PC-9 (cell line): ENCODE data around the gene SIK2. TPM values are rescaled to one million over a fixed set of nuclear protein-coding genes. Genes with fewer than 3 reads are reported as not detected.
"Not testable (repeated sequence)": the region's sequence is repeated elsewhere in the genome, so short reads cannot be mapped to it uniquely, and the experiment has no call there.

Experiments used
- BruUV-seq: library from RNA; stranded (reverse); fragments of 400-500 nt; replicated peaks from 2 replicates; lab custom pipeline; 2021; lab: Mats Ljungman, UMichigan
- CTCF ChIA-PET: fragments of 300-600 bp; sonication (Branson Sonifier 250); formaldehyde crosslinking; loops from one replicate; lab custom pipeline; 2022; ENCODE audit warnings: antibody characterized with exemption; lab: Charles Lee
- POLR2A ChIA-PET: fragments of 300-600 bp; sonication (Branson Sonifier 250); formaldehyde crosslinking; loops from one replicate; lab custom pipeline; 2022; ENCODE audit warnings: antibody characterized with exemption; ENCODE audit not compliant: unreplicated experiment; lab: Charles Lee
- DNase-seq, 2 experiments: peaks; one replicate each; pipeline versions ENCODE4 v3.0.0 to v3.0.0-alpha.2; 2015 to 2022; ENCODE audit warnings: mixed read lengths in 1 of 2
- H2AFZ ChIP-seq: fragments of 200-600 bp; sonication (generic); 2 replicates; pipeline ENCODE4 v1.8.1; 2017; ENCODE audit warnings: antibody characterized with exemption
- H3F3A ChIP-seq: fragments of 200-600 bp; sonication (generic); 2 replicates; pipeline ENCODE4 v1.8.1; 2017; ENCODE audit warnings: antibody characterized with exemption, mild to moderate bottlenecking, low read depth; ENCODE audit not compliant: insufficient read depth
- H3K27ac ChIP-seq: fragments of 200-600 bp; sonication (generic); 2 replicates; pipeline ENCODE4 v1.6.1; 2016; ENCODE audit warnings: mixed run types
- H3K27me3 ChIP-seq: fragments of 200-600 bp; sonication (generic); 2 replicates; pipeline ENCODE4 v1.6.1; 2016; ENCODE audit warnings: low read depth, mixed run types; ENCODE audit not compliant: insufficient read depth
- H3K36me3 ChIP-seq: fragments of 200-600 bp; sonication (generic); 2 replicates; pipeline ENCODE4 v1.6.1; 2016; ENCODE audit warnings: low read depth, mixed run types
- H3K4me1 ChIP-seq: fragments of 200-600 bp; sonication (generic); replicated peaks from 2 replicates; pipeline ENCODE4 v1.6.1; 2016; ENCODE audit warnings: mixed run types; ENCODE audit not compliant: insufficient read depth
- H3K4me2 ChIP-seq: fragments of 200-600 bp; sonication (generic); 2 replicates; pipeline ENCODE4 v1.6.1; 2017; ENCODE audit warnings: mixed run types
- H3K4me3 ChIP-seq: fragments of 200-600 bp; sonication (generic); 2 replicates; pipeline ENCODE4 v1.6.1; 2016; ENCODE audit warnings: mixed run types
- H3K79me2 ChIP-seq: fragments of 200-600 bp; sonication (generic); 2 replicates; pipeline ENCODE4 v1.6.1; 2017; ENCODE audit warnings: low read depth, mixed run types
- H3K9me2 ChIP-seq: fragments of 200-600 bp; sonication (generic); 2 replicates; pipeline ENCODE4 v1.8.1; 2017; ENCODE audit warnings: mild to moderate bottlenecking; ENCODE audit not compliant: insufficient read depth
- H3K9me3 ChIP-seq: fragments of 200-600 bp; sonication (generic); 2 replicates; pipeline ENCODE4 v1.8.1; 2016; ENCODE audit warnings: low read depth; ENCODE audit not compliant: insufficient read depth
- H4K20me1 ChIP-seq: fragments of 200-600 bp; sonication (generic); 2 replicates; pipeline ENCODE4 v1.8.1; 2017; ENCODE audit not compliant: insufficient read depth
- CTCF ChIP-seq: fragments of 200-600 bp; sonication (generic); conservative IDR thresholded peaks from 2 replicates; pipeline ENCODE4 v1.6.1; 2017; ENCODE audit warnings: mixed run types, antibody characterized with exemption, mild to moderate bottlenecking, moderate library complexity
- EZH2 ChIP-seq: fragments of 200-600 bp; sonication (generic); IDR thresholded peaks from 2 replicates; pipeline ENCODE4 v1.8.0; 2017; ENCODE audit warnings: antibody characterized with exemption, low read depth
- intact Hi-C: fragments of 100-400 bp; cut with micrococcal nuclease; formaldehyde crosslinking; loops from one replicate; pipeline ENCODE4 v1.10.0; 2022; ENCODE audit not compliant: unreplicated experiment
- total RNA-seq: library from RNA; stranded (reverse); gene quantifications from 2 replicates; pipeline ENCODE4 v1.2.3, GENCODE V29; 2021

The SIK2 gene
- total RNA-seq, 1 experiment from 2014 or later = 16.2 TPM

- H3K9me3 ChIP-seq = no peaks in the 10 kb centered on the region
- no peak overlapping the region for H3K4me3 ChIP-seq
- H3K27ac ChIP-seq = no peak overlapping the region
- CTCF ChIA-PET = interaction anchor here (0.6 kb wide), 1 partner anchor 1434 kb away, joined by 3 read pairs; no protein-coding TSS in a partner anchor
- H3F3A ChIP-seq = peaks cover 12% of the 10 kb centered on the region
- no peaks in the 10 kb centered on the region for H3K36me3 ChIP-seq
- H3K27me3 ChIP-seq = no peaks in the 10 kb centered on the region
- POLR2A ChIA-PET = no interaction called here
- DNase-seq = peak in 1 of 2 experiments; percentile 45
- BruUV-seq = no TSS peak
- no peak overlapping the region for H3K4me2 ChIP-seq
- TF ChIP-seq CTCF = no peak
- TF ChIP-seq EZH2 = no peak
- H3K4me1 ChIP-seq = peaks cover 20% of the 10 kb centered on the region
- no peak overlapping the region for H2AFZ ChIP-seq
- intact Hi-C loops = loop anchor here (10.0 kb wide), 1 partner anchor 486 kb away; no protein-coding TSS in a partner anchor
- H3K9me2 ChIP-seq = no peaks in the 10 kb centered on the region
- no peaks in the 10 kb centered on the region for H4K20me1 ChIP-seq
- peaks cover 4% of the 10 kb centered on the region for H3K79me2 ChIP-seq
Measured at GRCh38 chr11:111770581-111771134, 168.4 kb downstream of the SIK2 start.

GRCh38 chr11:111771205-111771604 is 169.0 kb downstream of the SIK2 start:
- peaks cover 12% of the 10 kb centered on the region for H3F3A ChIP-seq
- intact Hi-C loops = loop anchor here (10.0 kb wide), 1 partner anchor 486 kb away; no protein-coding TSS in a partner anchor
- H4K20me1 ChIP-seq, H3K9me3 ChIP-seq, H3K36me3 ChIP-seq, H3K27ac ChIP-seq, H3K27me3 ChIP-seq, H3K4me3 ChIP-seq, H3K9me2 ChIP-seq, H2AFZ ChIP-seq, H3K4me2 ChIP-seq, BruUV-seq, POLR2A ChIA-PET, DNase-seq, H3K79me2 ChIP-seq: not testable (repeated sequence)
- H3K4me1 ChIP-seq = peaks cover 20% of the 10 kb centered on the region
- CTCF ChIA-PET = interaction anchor here (0.6 kb wide), 1 partner anchor 1435 kb away, joined by 3 read pairs; no protein-coding TSS in a partner anchor

GRCh38 chr11:111772535-111772934 is 170.3 kb downstream of the SIK2 start:
- Histone ChIP-seq H2AFZ (no peak overlapping the region), H3K27me3 (no peaks in the 10 kb centered on the region), H3K27ac (no peak overlapping the region), H3K4me3 (no peak overlapping the region), H3K9me3 (no peaks in the 10 kb centered on the region), H3K4me2 (no peak overlapping the region), H3K36me3 (no peaks in the 10 kb centered on the region), H3K4me1 (peaks cover 12% of the 10 kb centered on the region; the same call in 1 of the 2 replicates), H3F3A (no peaks in the 10 kb centered on the region; the same call in 1 of the 2 replicates), H3K79me2 (no peaks in the 10 kb centered on the region), H4K20me1 (no peaks in the 10 kb centered on the region), H3K9me2 (no peaks in the 10 kb centered on the region)
- TF ChIP-seq CTCF (no peak), EZH2 (no peak)
- BruUV-seq = no TSS peak
- CTCF ChIA-PET = interaction anchor here (1.0 kb wide), 1 partner anchor 54 kb away, joined by 4 read pairs; no protein-coding TSS in a partner anchor
- intact Hi-C loops = loop anchor here (10.0 kb wide), 1 partner anchor 488 kb away; no protein-coding TSS in a partner anchor
- DNase-seq = no peak
- POLR2A ChIA-PET = no interaction called here
